ENCODE results near the gene ALDH3B1.

- TF ChIP-seq POLR2AphosphoS5 (IDR thresholded peaks at IDR 0.05; ENCODE audit: low read depth, low read length): no peak
- TF ChIP-seq CTCF (IDR thresholded peaks at IDR 0.05): no peak
- TF ChIP-seq REST (IDR thresholded peaks at IDR 0.05; ENCODE audit: insufficient read depth in 1 of 2, low read depth in 2 of 2, low read length in 1 of 2): no peak
- no peak for TF ChIP-seq TCF7L2 (IDR thresholded peaks at IDR 0.05; ENCODE audit: low read depth, low read length)
Measured at GRCh38 chr11:68032003-68032402, 21.9 kb downstream of the ALDH3B1 start.

All from Panc1 (cell line).